ENCODE measurements around the gene UBAP1.

DNA sequence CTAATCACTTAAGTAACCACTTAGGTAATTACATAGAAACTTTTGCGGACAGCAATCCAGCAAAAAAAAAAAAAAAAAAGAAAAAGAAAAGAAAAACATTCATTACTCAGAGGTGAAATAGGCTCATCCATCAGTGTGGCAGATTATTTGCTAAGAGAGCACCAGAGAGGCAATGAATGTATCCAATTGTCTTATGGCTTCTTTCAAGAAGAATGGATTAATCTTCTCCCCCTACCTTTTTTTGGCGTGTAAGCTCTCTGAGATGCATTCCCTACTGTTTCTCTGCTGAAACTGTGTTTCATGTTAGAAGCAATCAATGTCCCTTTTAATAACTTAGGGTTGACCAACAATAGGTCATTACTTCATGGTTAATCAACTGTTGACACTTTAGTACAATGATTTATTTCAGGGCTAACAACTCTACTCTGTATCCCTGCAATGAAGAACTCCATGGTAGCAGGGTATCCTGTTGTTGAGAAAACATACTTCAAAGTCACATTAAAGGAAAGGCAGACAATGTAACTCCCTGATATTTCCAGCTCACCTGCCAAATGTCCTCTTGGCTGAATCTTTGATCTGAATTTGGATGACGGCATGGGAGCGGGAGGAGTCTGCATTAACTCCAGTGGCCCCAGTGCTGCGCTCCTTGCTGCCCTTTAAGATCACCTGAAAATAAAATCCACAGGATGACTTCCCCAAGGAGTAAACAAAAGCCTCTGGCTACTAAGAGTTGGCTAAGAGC, 92.6 kb downstream of the UBAP1 start:
- TF ChIP-seq POLR2A (IDR thresholded peaks at IDR 0.05) = no peak
- TF ChIP-seq, protein P1, sequence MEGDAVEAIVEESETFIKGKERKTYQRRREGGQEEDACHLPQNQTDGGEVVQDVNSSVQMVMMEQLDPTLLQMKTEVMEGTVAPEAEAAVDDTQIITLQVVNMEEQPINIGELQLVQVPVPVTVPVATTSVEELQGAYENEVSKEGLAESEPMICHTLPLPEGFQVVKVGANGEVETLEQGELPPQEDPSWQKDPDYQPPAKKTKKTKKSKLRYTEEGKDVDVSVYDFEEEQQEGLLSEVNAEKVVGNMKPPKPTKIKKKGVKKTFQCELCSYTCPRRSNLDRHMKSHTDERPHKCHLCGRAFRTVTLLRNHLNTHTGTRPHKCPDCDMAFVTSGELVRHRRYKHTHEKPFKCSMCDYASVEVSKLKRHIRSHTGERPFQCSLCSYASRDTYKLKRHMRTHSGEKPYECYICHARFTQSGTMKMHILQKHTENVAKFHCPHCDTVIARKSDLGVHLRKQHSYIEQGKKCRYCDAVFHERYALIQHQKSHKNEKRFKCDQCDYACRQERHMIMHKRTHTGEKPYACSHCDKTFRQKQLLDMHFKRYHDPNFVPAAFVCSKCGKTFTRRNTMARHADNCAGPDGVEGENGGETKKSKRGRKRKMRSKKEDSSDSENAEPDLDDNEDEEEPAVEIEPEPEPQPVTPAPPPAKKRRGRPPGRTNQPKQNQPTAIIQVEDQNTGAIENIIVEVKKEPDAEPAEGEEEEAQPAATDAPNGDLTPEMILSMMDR (IDR thresholded peaks at IDR 0.05) = no peak
- no peak for TF ChIP-seq EP300 (IDR thresholded peaks at IDR 0.05)
- TF ChIP-seq POLR2AphosphoS5 (IDR thresholded peaks at IDR 0.05) = no peak
